CD4-positive, alpha-beta T cell treated with Interferon alpha-2 for 1 hour (primary cell): Measurements from ENCODE around the gene ELSPBP1.
"Not testable (repeated sequence)": the region's sequence is repeated elsewhere in the genome, so short reads cannot be mapped to it uniquely, and the experiment has no call there.

Experiments used
- DNase-seq, 2 donors: peaks; one replicate each; pipeline ENCODE4 v3.0.0-alpha.2; 2020 to 2022

Gene ELSPBP1

GRCh38 chr19:47994209-47994802 is at the start of gene ELSPBP1:
ELSPBP1 (plus strand) TSS chr19:47994632; CDS start chr19:48008668, 14,036 bp downstream.
- no peak for DNase-seq

- not testable (repeated sequence) for DNase-seq
Observed at GRCh38 chr19:47949852-47950521, 44.4 kb upstream of the ELSPBP1 start.

- not testable (repeated sequence) for DNase-seq
Observed at GRCh38 chr19:47952132-47952531, 42.3 kb upstream of the ELSPBP1 start.

- not testable (repeated sequence) for DNase-seq
Observed at GRCh38 chr19:47955936-47956335, 38.5 kb upstream of the ELSPBP1 start.

- no peak for DNase-seq
Observed at GRCh38 chr19:47973529-47973928, 20.9 kb upstream of the ELSPBP1 start.

GRCh38 chr19:47991191-47991808 is 3.1 kb upstream of the ELSPBP1 start:
- DNase-seq = no peak

GRCh38 chr19:47992070-47992469 is 2.4 kb upstream of the ELSPBP1 start, which contains the start of gene BSPH1:
BSPH1 (minus strand) TSS chr19:47992170; CDS start chr19:47992081, 89 bp downstream.
- no peak for DNase-seq

- DNase-seq = no peak
Observed at GRCh38 chr19:47996230-47996727, 1.8 kb downstream of the ELSPBP1 start.

- no peak for DNase-seq
Observed at GRCh38 chr19:47998800-47999199, 4.4 kb downstream of the ELSPBP1 start.

GRCh38 chr19:48000846-48001245 is 6.4 kb downstream of the ELSPBP1 start:
- DNase-seq = no peak

GRCh38 chr19:48004236-48004635 is 9.8 kb downstream of the ELSPBP1 start:
- no peak for DNase-seq

- no peak for DNase-seq
Observed at GRCh38 chr19:48006762-48007161, 12.3 kb downstream of the ELSPBP1 start.

- no peak for DNase-seq
Observed at GRCh38 chr19:48010932-48011758, 16.7 kb downstream of the ELSPBP1 start.

- no peak for DNase-seq
Observed at GRCh38 chr19:48020686-48021085, 26.3 kb downstream of the ELSPBP1 start.

GRCh38 chr19:48023011-48023410 is 28.6 kb downstream of the ELSPBP1 start:
- DNase-seq = no peak

- DNase-seq = no peak
Observed at GRCh38 chr19:48023518-48023917, 29.1 kb downstream of the ELSPBP1 start.

GRCh38 chr19:48025480-48025879 is 31.0 kb downstream of the ELSPBP1 start:
- no peak for DNase-seq

- no peak for DNase-seq
Observed at GRCh38 chr19:48029431-48029830, 35.0 kb downstream of the ELSPBP1 start.

- no peak for DNase-seq
Observed at GRCh38 chr19:48030073-48030472, 35.6 kb downstream of the ELSPBP1 start.

- DNase-seq = no peak
Observed at GRCh38 chr19:48033604-48034003, 39.2 kb downstream of the ELSPBP1 start.

- DNase-seq = no peak
Observed at GRCh38 chr19:48036765-48037164, 42.3 kb downstream of the ELSPBP1 start.

GRCh38 chr19:48041877-48042580 is 47.6 kb downstream of the ELSPBP1 start:
- no peak for DNase-seq
